Measurements from ENCODE around the gene SELL. TPM values are rescaled to one million over a fixed set of nuclear protein-coding genes. Genes with fewer than 3 reads are reported as not detected.
"Not testable (repeated sequence)": the region's sequence is repeated elsewhere in the genome, so short reads cannot be mapped to it uniquely, and the experiment has no call there.

The SELL gene
- total and polyA plus RNA-seq, 2 experiments from 2014 or later = not detected

GRCh38 chr1:169670836-169671235 lies 40.6 kb downstream of the SELL start:
- Histone ChIP-seq H3K9me3 (ENCODE audit: low read depth) (no peaks in the 10 kb centered on the region), H3K27me3 (peaks cover 5% of the 10 kb centered on the region), H3K4me1 (ENCODE audit: low read depth) (no peaks in the 10 kb centered on the region), H3K4me3 (no peak overlapping the region), H3K27ac (no peak overlapping the region), H3K36me3 (no peaks in the 10 kb centered on the region)
- peak in 1 of 2 donors; percentile 50 for DNase-seq (ENCODE audit: low read depth in 1 of 2, low spot score in 1 of 2)
- TF ChIP-seq, protein P1, sequence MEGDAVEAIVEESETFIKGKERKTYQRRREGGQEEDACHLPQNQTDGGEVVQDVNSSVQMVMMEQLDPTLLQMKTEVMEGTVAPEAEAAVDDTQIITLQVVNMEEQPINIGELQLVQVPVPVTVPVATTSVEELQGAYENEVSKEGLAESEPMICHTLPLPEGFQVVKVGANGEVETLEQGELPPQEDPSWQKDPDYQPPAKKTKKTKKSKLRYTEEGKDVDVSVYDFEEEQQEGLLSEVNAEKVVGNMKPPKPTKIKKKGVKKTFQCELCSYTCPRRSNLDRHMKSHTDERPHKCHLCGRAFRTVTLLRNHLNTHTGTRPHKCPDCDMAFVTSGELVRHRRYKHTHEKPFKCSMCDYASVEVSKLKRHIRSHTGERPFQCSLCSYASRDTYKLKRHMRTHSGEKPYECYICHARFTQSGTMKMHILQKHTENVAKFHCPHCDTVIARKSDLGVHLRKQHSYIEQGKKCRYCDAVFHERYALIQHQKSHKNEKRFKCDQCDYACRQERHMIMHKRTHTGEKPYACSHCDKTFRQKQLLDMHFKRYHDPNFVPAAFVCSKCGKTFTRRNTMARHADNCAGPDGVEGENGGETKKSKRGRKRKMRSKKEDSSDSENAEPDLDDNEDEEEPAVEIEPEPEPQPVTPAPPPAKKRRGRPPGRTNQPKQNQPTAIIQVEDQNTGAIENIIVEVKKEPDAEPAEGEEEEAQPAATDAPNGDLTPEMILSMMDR (IDR thresholded peaks at IDR 0.05; ENCODE audit: low read depth, low read length) = no peak

DNA sequence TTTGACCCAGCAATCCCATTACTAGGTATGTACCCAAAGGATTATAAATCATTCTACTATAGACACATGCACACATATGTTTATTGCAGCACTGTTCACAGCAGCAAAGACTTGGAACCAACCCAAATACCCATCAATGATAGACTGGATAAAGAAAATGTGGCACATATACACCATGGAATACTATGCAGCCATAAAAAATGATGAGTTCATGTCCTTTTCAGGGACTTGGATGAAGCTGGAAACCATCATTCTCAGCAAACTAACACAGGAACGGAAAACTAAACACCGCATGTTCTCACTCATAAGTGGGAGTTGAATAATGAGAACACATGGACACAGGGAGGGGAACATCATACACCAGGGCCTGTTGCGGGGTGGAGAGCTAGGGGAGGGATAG lies 41.2 kb downstream of the SELL start:
- DNase-seq (ENCODE audit: low read depth in 1 of 2, low spot score in 1 of 2); H3K27me3 ChIP-seq; H3K4me1 ChIP-seq (ENCODE audit: low read depth); H3K36me3 ChIP-seq; H3K27ac ChIP-seq; H3K4me3 ChIP-seq; H3K9me3 ChIP-seq (ENCODE audit: low read depth): not testable (repeated sequence)

GRCh38 chr1:169667699-169668596 lies 43.5 kb downstream of the SELL start:
- not testable (repeated sequence) for H3K27ac ChIP-seq; H3K27me3 ChIP-seq; H3K4me1 ChIP-seq (ENCODE audit: low read depth); DNase-seq (ENCODE audit: low read depth in 1 of 2, low spot score in 1 of 2); H3K9me3 ChIP-seq (ENCODE audit: low read depth); H3K36me3 ChIP-seq; H3K4me3 ChIP-seq

DNA sequence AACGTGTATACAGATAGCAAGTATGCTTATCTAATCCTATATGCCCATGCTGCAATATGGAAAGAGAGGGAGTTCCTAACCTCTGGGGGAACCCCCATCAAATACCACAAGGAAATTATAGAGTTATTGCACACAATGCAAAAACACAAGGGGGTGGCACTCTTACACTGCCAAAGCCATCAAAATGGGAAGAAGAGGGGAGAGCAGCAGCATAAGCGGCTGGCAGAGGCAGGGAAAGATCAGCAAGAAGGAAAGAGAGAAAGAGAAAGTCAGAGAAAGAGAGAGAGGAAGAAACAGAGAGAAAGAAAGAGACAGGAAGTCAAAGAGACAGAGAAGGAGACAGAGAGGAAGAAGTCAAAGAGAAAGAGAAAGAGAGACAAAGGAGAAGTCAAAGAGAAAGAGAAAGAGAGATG lies 44.2 kb downstream of the SELL start:
- not testable (repeated sequence) for DNase-seq (ENCODE audit: low read depth in 1 of 2, low spot score in 1 of 2)

GRCh38 chr1:169662680-169663079 lies 48.7 kb downstream of the SELL start:
- H3K4me1 ChIP-seq (ENCODE audit: low read depth); H3K36me3 ChIP-seq; H3K4me3 ChIP-seq; H3K9me3 ChIP-seq (ENCODE audit: low read depth); H3K27me3 ChIP-seq; H3K27ac ChIP-seq; DNase-seq (ENCODE audit: low read depth in 1 of 2, low spot score in 1 of 2): not testable (repeated sequence)

More for the DNA sequence above, 44.2 kb downstream of the SELL start:
- not testable (repeated sequence) for H3K27me3 ChIP-seq; H3K27ac ChIP-seq; H3K36me3 ChIP-seq; H3K4me3 ChIP-seq; H3K4me1 ChIP-seq (ENCODE audit: low read depth); H3K9me3 ChIP-seq (ENCODE audit: low read depth)

DNA sequence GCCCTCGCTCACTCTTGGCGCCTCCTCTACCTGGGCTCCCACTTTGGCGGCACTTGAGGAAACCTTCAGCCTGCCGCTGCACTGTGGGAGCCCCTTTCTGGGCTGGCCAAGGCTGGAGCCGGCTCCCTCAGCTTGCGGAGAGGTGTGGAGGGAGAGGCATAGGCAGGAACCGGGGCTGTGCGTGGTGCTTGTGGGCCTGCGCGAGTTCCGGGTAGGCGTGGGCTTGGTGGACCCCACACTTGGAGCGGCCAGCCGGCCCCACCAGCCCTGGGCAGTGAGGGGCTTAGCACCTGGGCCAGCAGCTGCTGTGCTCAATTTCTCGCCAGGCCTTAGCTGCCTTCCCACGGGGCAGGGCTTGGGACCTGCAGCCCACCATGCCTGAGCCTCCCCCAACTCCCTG lies 50.4 kb downstream of the SELL start:
- not testable (repeated sequence) for H3K9me3 ChIP-seq (ENCODE audit: low read depth); H3K27ac ChIP-seq; H3K4me1 ChIP-seq (ENCODE audit: low read depth); H3K27me3 ChIP-seq; DNase-seq (ENCODE audit: low read depth in 1 of 2, low spot score in 1 of 2); H3K36me3 ChIP-seq; H3K4me3 ChIP-seq

GRCh38 chr1:169658777-169659176 lies 52.6 kb downstream of the SELL start:
- not testable (repeated sequence) for H3K4me1 ChIP-seq (ENCODE audit: low read depth); DNase-seq (ENCODE audit: low read depth in 1 of 2, low spot score in 1 of 2); H3K36me3 ChIP-seq; H3K4me3 ChIP-seq; H3K27me3 ChIP-seq; H3K9me3 ChIP-seq (ENCODE audit: low read depth); H3K27ac ChIP-seq

- Histone ChIP-seq H3K9me3 (ENCODE audit: low read depth) (no peaks in the 10 kb centered on the region), H3K4me3 (no peak overlapping the region), H3K36me3 (no peaks in the 10 kb centered on the region), H3K27ac (no peak overlapping the region), H3K4me1 (ENCODE audit: low read depth) (no peaks in the 10 kb centered on the region), H3K27me3 (no peaks in the 10 kb centered on the region)
- TF ChIP-seq, protein P1 (IDR thresholded peaks at IDR 0.05; ENCODE audit: low read depth, low read length) = no peak
- DNase-seq (ENCODE audit: low read depth in 1 of 2, low spot score in 1 of 2) = no peak
These were observed 57.5 kb downstream of the SELL start for GRCh38 chr1:169653873-169654272.

Measured in cardiac muscle cell (in vitro differentiated cells and primary cell).